ENCODE measurements around the gene FCER1G. TPM values are rescaled to one million over a fixed set of nuclear protein-coding genes. Genes with fewer than 3 reads are reported as not detected.

Gene FCER1G
- total RNA-seq (10 to 100 TPM; 14.9 to 18.5 TPM), polyA plus RNA-seq (ENCODE audit: insufficient read length in 2 of 2) (10 to 100 TPM; 14.5 to 18.7 TPM)
- long read RNA-seq, donor 1, transcript FCER1G-201 (5 exons, 591 nt) = major isoform, 8 of 8 reads
- long read RNA-seq, donor 1, partial matches to known transcripts = 0 of 8 reads
- long read RNA-seq, donor 1, other reads (novel, unspliced or antisense) = 0 of 8 reads
- long read RNA-seq, donor 2, partial matches to known transcripts = 0 of 3 reads
- long read RNA-seq, donor 2, other reads (novel, unspliced or antisense) = 0 of 3 reads
- long read RNA-seq, donor 3, partial matches to known transcripts = 0 of 3 reads
- long read RNA-seq, donor 3, other reads (novel, unspliced or antisense) = 0 of 3 reads
- long read RNA-seq, donor 4, transcript FCER1G-201 (5 exons, 591 nt) = major isoform, 8 of 9 reads
- long read RNA-seq, donor 4, partial matches to known transcripts = 0 of 9 reads
- long read RNA-seq, donor 4, other reads (novel, unspliced or antisense) = 0 of 9 reads

DNA sequence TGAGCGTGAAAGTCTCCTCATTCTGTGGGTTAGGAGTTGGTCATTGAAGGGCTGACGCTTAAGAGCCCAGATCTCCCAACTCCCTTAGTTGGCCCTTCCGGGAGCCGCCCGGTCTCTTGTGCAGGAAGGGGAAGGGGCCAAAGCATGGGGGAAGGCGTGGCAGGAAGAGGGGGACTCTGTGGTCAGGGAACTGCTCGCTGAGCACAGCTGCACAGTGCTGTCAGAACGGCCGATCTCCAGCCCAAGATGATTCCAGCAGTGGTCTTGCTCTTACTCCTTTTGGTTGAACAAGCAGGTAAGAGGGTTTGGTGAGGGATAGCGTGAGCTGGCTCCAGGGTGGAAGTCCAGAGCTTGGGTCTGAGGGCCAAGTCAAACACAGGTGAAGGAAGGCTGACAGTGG lies at the start of gene FCER1G:
TSS of gene FCER1G (plus strand) at position 220 of the 400 bp plus-strand sequence. CDS start at position 247, 27 bp downstream.
- Histone ChIP-seq H3K36me3 (ENCODE audit: control insufficient read depth, insufficient read depth, low read length) (peaks cover 49% of the 10 kb centered on the region), H3K27ac (ENCODE audit: low read depth, low read length) (no peak within 1 kb of the TSS), H3K4me1 (ENCODE audit: control insufficient read depth, insufficient read depth, low read length) (no peaks in the 10 kb centered on the region), H3K4me3 (ENCODE audit: low read depth, low read length) (peak within 1 kb of the TSS; percentile 12), H3K9me3 (ENCODE audit: control insufficient read depth, insufficient read depth, low read length) (no peaks in the 10 kb centered on the region), H3K27me3 (ENCODE audit: control insufficient read depth, insufficient read depth, low read length) (no peaks in the 10 kb centered on the region)
- DNase-seq (ENCODE audit: low read depth in 4 of 6, low spot score in 6 of 6) = no peak
- WGBS (ENCODE audit: insufficient coverage) = 97% methylated on average over 9 of the region's 10 CpGs

DNA sequence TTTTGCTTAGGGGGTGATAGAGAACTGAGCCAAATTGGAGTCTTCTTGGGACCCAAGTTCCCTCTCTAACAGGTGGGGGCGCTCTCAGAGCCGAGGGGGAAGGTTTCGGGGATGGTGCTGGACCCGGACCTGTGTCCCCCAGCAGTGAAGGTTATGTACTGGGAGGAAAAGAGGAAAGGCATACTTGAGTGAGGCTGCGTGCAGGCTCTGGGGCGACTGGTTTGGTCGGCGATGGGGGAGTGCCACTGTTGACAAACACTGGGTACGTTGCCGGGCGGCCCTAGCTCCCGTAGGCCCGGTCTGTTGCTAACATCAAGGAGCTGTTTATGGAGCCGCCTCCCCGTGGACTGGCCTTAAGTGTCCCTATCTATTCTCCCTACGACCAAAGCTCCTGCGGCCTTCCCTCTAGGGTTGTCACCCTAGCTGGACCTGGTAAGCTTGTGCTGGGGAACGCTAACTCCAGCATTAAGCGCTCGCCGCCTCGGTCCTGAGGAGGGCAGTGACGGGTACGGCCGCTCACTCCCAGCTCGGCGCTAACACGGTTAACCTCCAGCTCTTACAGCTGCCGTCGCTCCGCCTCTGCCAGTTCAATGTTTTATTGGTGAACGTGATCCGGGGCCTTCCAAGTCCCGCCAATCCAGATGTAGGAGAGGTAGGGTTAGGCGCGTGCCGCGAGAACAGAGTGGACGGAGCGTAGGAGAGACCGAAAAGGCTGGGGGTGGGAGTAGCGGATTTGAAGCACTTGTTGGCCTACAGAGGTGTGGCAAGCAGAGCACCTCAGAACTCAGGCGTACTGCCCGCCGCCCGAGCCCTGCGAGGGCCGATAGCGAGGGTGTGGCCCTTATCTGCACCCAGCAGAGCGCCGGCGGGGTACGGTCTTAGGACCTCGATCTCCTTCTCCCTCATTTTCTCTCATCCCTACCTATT lies 49.1 kb upstream of the FCER1G start, which contains the start of gene PPOX:
TSS of gene PPOX (plus strand) at position 685 of the 927 bp plus-strand sequence. CDS start 422 bp downstream, outside the sequence.
- 0% methylated on average over 49 of the region's 54 CpGs for WGBS (ENCODE audit: insufficient coverage)
- peaks cover 70% of the 10 kb centered on the region for H3K36me3 ChIP-seq (ENCODE audit: control insufficient read depth, insufficient read depth, low read length)

DNA sequence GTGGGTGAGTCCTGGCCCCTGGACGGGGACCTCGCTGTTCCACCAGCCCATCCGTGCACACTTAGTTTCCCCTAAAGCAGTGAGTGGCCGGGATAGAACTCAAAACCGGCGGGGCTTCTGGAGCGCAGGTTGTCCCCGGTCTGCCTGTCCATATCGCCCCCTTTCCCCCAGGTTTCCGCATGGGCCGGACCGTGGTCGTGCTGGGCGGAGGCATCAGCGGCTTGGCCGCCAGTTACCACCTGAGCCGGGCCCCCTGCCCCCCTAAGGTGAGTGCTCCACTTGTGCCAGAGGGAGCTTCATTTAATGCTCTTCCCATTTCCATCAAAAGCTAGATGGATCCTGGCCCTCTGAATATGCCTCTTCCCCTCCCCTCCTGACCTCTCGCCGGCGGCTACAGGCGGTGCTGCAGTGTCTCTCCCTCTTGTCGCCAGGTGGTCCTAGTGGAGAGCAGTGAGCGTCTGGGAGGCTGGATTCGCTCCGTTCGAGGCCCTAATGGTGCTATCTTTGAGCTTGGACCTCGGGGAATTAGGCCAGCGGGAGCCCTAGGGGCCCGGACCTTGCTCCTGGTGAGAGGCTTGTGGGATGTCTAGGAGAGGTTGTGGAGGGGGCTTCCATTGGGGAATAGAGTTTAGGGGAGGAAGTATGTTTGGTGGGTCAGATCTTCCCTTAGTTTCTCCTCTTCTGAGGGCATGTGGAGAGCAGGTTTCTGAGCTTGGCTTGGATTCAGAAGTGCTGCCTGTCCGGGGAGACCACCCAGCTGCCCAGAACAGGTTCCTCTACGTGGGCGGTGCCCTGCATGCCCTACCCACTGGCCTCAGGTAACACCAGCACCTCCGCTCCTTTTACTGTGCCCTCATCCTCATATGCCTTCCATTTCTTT lies 48.2 kb upstream of the FCER1G start:
- Histone ChIP-seq H3K27me3 (ENCODE audit: control insufficient read depth, insufficient read depth, low read length) (no peaks in the 10 kb centered on the region), H3K4me1 (ENCODE audit: control insufficient read depth, insufficient read depth, low read length) (peaks cover 31% of the 10 kb centered on the region), H3K4me3 (ENCODE audit: low read depth, low read length) (peak overlapping the region; percentile 91), H3K36me3 (ENCODE audit: control insufficient read depth, insufficient read depth, low read length) (peaks cover 70% of the 10 kb centered on the region), H3K9me3 (ENCODE audit: control insufficient read depth, insufficient read depth, low read length) (no peaks in the 10 kb centered on the region), H3K27ac (ENCODE audit: low read depth, low read length) (peak overlapping the region; percentile 95)
- WGBS (ENCODE audit: insufficient coverage) = 3% methylated on average over 29 of the region's 33 CpGs
- peak in 1 of 6 donors; percentile 26 for DNase-seq (ENCODE audit: low read depth in 4 of 6, low spot score in 6 of 6)

More for the DNA sequence above, 49.1 kb upstream of the FCER1G start, which contains the start of gene PPOX:
- H3K9me3 ChIP-seq (ENCODE audit: control insufficient read depth, insufficient read depth, low read length) = no peaks in the 10 kb centered on the region
- peak within 1 kb of the TSS; percentile 91 for H3K4me3 ChIP-seq (ENCODE audit: low read depth, low read length)
- peak; percentile 96 to 100 (median 98) for DNase-seq (ENCODE audit: low read depth in 4 of 6, low spot score in 6 of 6)
- no peaks in the 10 kb centered on the region for H3K27me3 ChIP-seq (ENCODE audit: control insufficient read depth, insufficient read depth, low read length)
- peaks cover 39% of the 10 kb centered on the region for H3K4me1 ChIP-seq (ENCODE audit: control insufficient read depth, insufficient read depth, low read length)
- peak within 1 kb of the TSS; percentile 95 for H3K27ac ChIP-seq (ENCODE audit: low read depth, low read length)

- Histone ChIP-seq H3K4me1 (ENCODE audit: control insufficient read depth, insufficient read depth, low read length) (peaks cover 31% of the 10 kb centered on the region), H3K9me3 (ENCODE audit: control insufficient read depth, insufficient read depth, low read length) (no peaks in the 10 kb centered on the region), H3K4me3 (ENCODE audit: low read depth, low read length) (no peak overlapping the region), H3K36me3 (ENCODE audit: control insufficient read depth, insufficient read depth, low read length) (peaks cover 70% of the 10 kb centered on the region), H3K27ac (ENCODE audit: low read depth, low read length) (no peak overlapping the region), H3K27me3 (ENCODE audit: control insufficient read depth, insufficient read depth, low read length) (no peaks in the 10 kb centered on the region)
- WGBS (ENCODE audit: insufficient coverage) = 93% methylated on average over 8 of the region's 9 CpGs
- no peak for DNase-seq (ENCODE audit: low read depth in 4 of 6, low spot score in 6 of 6)
Observed at GRCh38 chr1:161168906-161169305, 46.2 kb upstream of the FCER1G start.

GRCh38 chr1:161171191-161171590 lies 43.9 kb upstream of the FCER1G start:
- Histone ChIP-seq H3K36me3 (ENCODE audit: control insufficient read depth, insufficient read depth, low read length) (peaks cover 77% of the 10 kb centered on the region), H3K4me3 (ENCODE audit: low read depth, low read length) (no peak overlapping the region), H3K9me3 (ENCODE audit: control insufficient read depth, insufficient read depth, low read length) (no peaks in the 10 kb centered on the region), H3K27me3 (ENCODE audit: control insufficient read depth, insufficient read depth, low read length) (no peaks in the 10 kb centered on the region), H3K27ac (ENCODE audit: low read depth, low read length) (no peak overlapping the region), H3K4me1 (ENCODE audit: control insufficient read depth, insufficient read depth, low read length) (peaks cover 19% of the 10 kb centered on the region)
- WGBS (ENCODE audit: insufficient coverage) = 62% methylated on average over 2 of the region's 5 CpGs
- DNase-seq (ENCODE audit: low read depth in 4 of 6, low spot score in 6 of 6) = no peak

GRCh38 chr1:161171696-161172095 lies 43.4 kb upstream of the FCER1G start:
- Histone ChIP-seq H3K4me3 (ENCODE audit: low read depth, low read length) (no peak overlapping the region), H3K36me3 (ENCODE audit: control insufficient read depth, insufficient read depth, low read length) (peaks cover 77% of the 10 kb centered on the region), H3K4me1 (ENCODE audit: control insufficient read depth, insufficient read depth, low read length) (peaks cover 19% of the 10 kb centered on the region), H3K9me3 (ENCODE audit: control insufficient read depth, insufficient read depth, low read length) (no peaks in the 10 kb centered on the region), H3K27me3 (ENCODE audit: control insufficient read depth, insufficient read depth, low read length) (no peaks in the 10 kb centered on the region), H3K27ac (ENCODE audit: low read depth, low read length) (no peak overlapping the region)
- no peak for DNase-seq (ENCODE audit: low read depth in 4 of 6, low spot score in 6 of 6)
- WGBS (ENCODE audit: insufficient coverage) = 89% methylated on average over 11 of the region's 12 CpGs

- Histone ChIP-seq H3K9me3 (ENCODE audit: control insufficient read depth, insufficient read depth, low read length) (no peaks in the 10 kb centered on the region), H3K4me1 (ENCODE audit: control insufficient read depth, insufficient read depth, low read length) (peaks cover 15% of the 10 kb centered on the region), H3K36me3 (ENCODE audit: control insufficient read depth, insufficient read depth, low read length) (peaks cover 80% of the 10 kb centered on the region), H3K27ac (ENCODE audit: low read depth, low read length) (no peak overlapping the region), H3K4me3 (ENCODE audit: low read depth, low read length) (no peak overlapping the region), H3K27me3 (ENCODE audit: control insufficient read depth, insufficient read depth, low read length) (no peaks in the 10 kb centered on the region)
- no peak for DNase-seq (ENCODE audit: low read depth in 4 of 6, low spot score in 6 of 6)
- WGBS (ENCODE audit: insufficient coverage) = no CpG with 5 or more reads among the region's 1 CpG
Observed at GRCh38 chr1:161172349-161172748, 42.7 kb upstream of the FCER1G start.

- H3K27me3 ChIP-seq (ENCODE audit: control insufficient read depth, insufficient read depth, low read length) = no peaks in the 10 kb centered on the region
- no peak overlapping the region for H3K4me3 ChIP-seq (ENCODE audit: low read depth, low read length)
- H3K36me3 ChIP-seq (ENCODE audit: control insufficient read depth, insufficient read depth, low read length) = peaks cover 77% of the 10 kb centered on the region
- no peak for DNase-seq (ENCODE audit: low read depth in 4 of 6, low spot score in 6 of 6)
- H3K4me1 ChIP-seq (ENCODE audit: control insufficient read depth, insufficient read depth, low read length) = peaks cover 15% of the 10 kb centered on the region
- H3K9me3 ChIP-seq (ENCODE audit: control insufficient read depth, insufficient read depth, low read length) = no peaks in the 10 kb centered on the region
- H3K27ac ChIP-seq (ENCODE audit: low read depth, low read length) = no peak overlapping the region
- 100% methylated on average over 1 of the region's 4 CpGs for WGBS (ENCODE audit: insufficient coverage)
Observed at GRCh38 chr1:161172776-161173376, 42.2 kb upstream of the FCER1G start.

Data from spinal cord (tissue), 10 donors.